M059J (cell line): ENCODE data around the gene KCTD14. TPM values are rescaled to one million over a fixed set of nuclear protein-coding genes. Genes with fewer than 3 reads are reported as not detected.
"Not testable (repeated sequence)": the region's sequence is repeated elsewhere in the genome, so short reads cannot be mapped to it uniquely, and the experiment has no call there.

Experiments
- DNase-seq: peaks from one replicate; pipeline ENCODE4 v3.0.0-alpha.2; 2012; ENCODE audit warnings: low read depth
- total RNA-seq: library from RNA; depleted of rRNA; stranded (reverse); fragments of >200 nt; shearing (Covaris generic); gene quantifications from 2 replicates; pipeline ENCODE4 v1.2.3, GENCODE V29; 2014; rRNA removed

Gene KCTD14
- 11.4 and 15.1 TPM in 2 replicates for total RNA-seq

GRCh38 chr11:78022397-78023396 lies at the start of gene KCTD14:
Gene KCTD14 (minus strand): TSS chr11:78023276. CDS start chr11:78023249, 27 bp downstream.
- DNase-seq: peak; percentile 54

- no peak for DNase-seq
Observed at GRCh38 chr11:78072455-78072854, 49.4 kb upstream of the KCTD14 start.

GRCh38 chr11:78071717-78072116 lies 48.6 kb upstream of the KCTD14 start:
- no peak for DNase-seq

- DNase-seq: peak; percentile 60
Observed at GRCh38 chr11:78070621-78071020, 47.5 kb upstream of the KCTD14 start.

GRCh38 chr11:78069465-78069864 lies 46.4 kb upstream of the KCTD14 start:
- DNase-seq: peak; percentile 45

GRCh38 chr11:78067704-78068103 lies 44.6 kb upstream of the KCTD14 start:
- no peak for DNase-seq

GRCh38 chr11:78066471-78066870 lies 43.4 kb upstream of the KCTD14 start:
- no peak for DNase-seq

GRCh38 chr11:78065203-78065602 lies 42.1 kb upstream of the KCTD14 start:
- no peak for DNase-seq

- DNase-seq: no peak
Observed at GRCh38 chr11:78063440-78064181, 40.5 kb upstream of the KCTD14 start, which contains the start of gene THRSP. Gene THRSP (plus strand): TSS chr11:78063861. CDS start chr11:78063882, 21 bp downstream.

- no peak for DNase-seq
Observed at GRCh38 chr11:78062671-78063070, 39.6 kb upstream of the KCTD14 start.

- DNase-seq: no peak
Observed at GRCh38 chr11:78061921-78062311, 38.8 kb upstream of the KCTD14 start.

GRCh38 chr11:78061088-78061920 lies 38.2 kb upstream of the KCTD14 start:
- DNase-seq: no peak

- DNase-seq: no peak
Observed at GRCh38 chr11:78060533-78060932, 37.5 kb upstream of the KCTD14 start.

GRCh38 chr11:78059749-78060328 lies 36.8 kb upstream of the KCTD14 start:
- DNase-seq: not testable (repeated sequence)

GRCh38 chr11:78057462-78058055 lies 34.5 kb upstream of the KCTD14 start:
- no peak for DNase-seq

- no peak for DNase-seq
Observed at GRCh38 chr11:78056093-78056492, 33.0 kb upstream of the KCTD14 start.

GRCh38 chr11:78054971-78055370 lies 31.9 kb upstream of the KCTD14 start:
- DNase-seq: no peak

- peak; percentile 92 for DNase-seq
Observed at GRCh38 chr11:78050964-78051831, 28.1 kb upstream of the KCTD14 start.

GRCh38 chr11:78049348-78049747 lies 26.3 kb upstream of the KCTD14 start:
- DNase-seq: no peak

- DNase-seq: no peak
Observed at GRCh38 chr11:78048561-78048960, 25.5 kb upstream of the KCTD14 start.
